WTC11 (cell line): Measurements from ENCODE around the gene NRXN3.

Experiments
- ARID4B ChIP-seq: sonication (generic); formaldehyde crosslinking; IDR thresholded peaks from 2 replicates; pipeline ENCODE4 v1.8.0; 2023; ENCODE audit warnings: missing genetic modification reagents, mild to moderate bottlenecking, borderline replicate concordance
- ATF3 ChIP-seq: sonication (generic); formaldehyde crosslinking; conservative IDR thresholded peaks from 2 replicates; pipeline ENCODE4 v1.8.1; 2022; ENCODE audit warnings: mild to moderate bottlenecking, missing genetic modification reagents
- CTCF ChIP-seq: fragments of 200-600 bp; IDR thresholded peaks from 2 replicates; pipeline ENCODE4 v1.8.0; 2022; ENCODE audit warnings: antibody characterized with exemption
- E2F1 ChIP-seq: sonication (generic); formaldehyde crosslinking; IDR thresholded peaks from 2 replicates; pipeline ENCODE4 v1.8.0; 2022; ENCODE audit warnings: mild to moderate bottlenecking, missing genetic modification reagents
- EMX1 ChIP-seq: fragments of 250-450 bp; sonication (Bioruptor Pico); IDR thresholded peaks from 2 replicates; pipeline ENCODE4 v1.8.0; 2021; ENCODE audit warnings: mild to moderate bottlenecking
- HMGA2 ChIP-seq: fragments of 250-450 bp; sonication (Bioruptor Pico); IDR thresholded peaks from 2 replicates; pipeline ENCODE4 v1.4.0; 2021; ENCODE audit warnings: mild to moderate bottlenecking, moderate library complexity
- MLX ChIP-seq: sonication (generic); formaldehyde crosslinking; IDR thresholded peaks from 2 replicates; pipeline ENCODE4 v1.8.1; 2023; ENCODE audit warnings: mild to moderate bottlenecking, missing genetic modification reagents, moderate library complexity
- TEAD4 ChIP-seq: sonication (generic); formaldehyde crosslinking; IDR thresholded peaks from 2 replicates; pipeline ENCODE4 v1.8.0; 2022; ENCODE audit warnings: mild to moderate bottlenecking, missing genetic modification reagents

- TF ChIP-seq TEAD4 (CRISPR knock-in tag) (no peak), EMX1 (CRISPR knock-in tag) (no peak), ATF3 (no peak), MLX (no peak), E2F1 (CRISPR knock-in tag) (no peak), HMGA2 (no peak), CTCF (no peak), ARID4B (CRISPR knock-in tag) (no peak)
Measured at GRCh38 chr14:79278286-79278797, 1108.2 kb downstream of the NRXN3 start.
